MV-4-11 (cell line): ENCODE data around the gene KNCN.
A peak's percentile ranks its signal among the peaks of the same experiment; 100 is the strongest.

Source experiments
- DNase-seq: peaks from one replicate; lab custom pipeline; 2025; lab: John Stamatoyannopoulos, UW

KNCN gene

DNA sequence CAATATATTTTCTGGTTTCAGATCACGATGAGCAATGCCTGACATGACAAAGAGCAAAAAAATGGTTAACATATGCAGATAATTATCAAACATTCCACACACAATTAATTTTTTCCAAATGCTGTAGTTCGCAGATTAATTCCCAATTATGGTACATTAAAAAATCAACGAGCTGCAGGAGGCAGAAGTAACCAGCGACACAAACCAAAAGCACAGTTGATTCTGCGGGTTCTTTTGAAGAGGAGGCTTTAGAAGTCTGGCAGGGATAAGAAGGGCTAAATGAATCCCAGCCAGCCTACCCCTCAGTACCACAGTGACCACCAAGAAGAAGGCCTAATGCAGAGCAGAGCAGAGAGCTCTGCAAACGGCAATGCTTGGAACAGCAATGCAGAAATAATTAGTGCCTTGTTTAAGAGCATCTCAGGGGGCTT, 17.0 kb upstream of the KNCN start:
- DNase-seq = no peak

DNA sequence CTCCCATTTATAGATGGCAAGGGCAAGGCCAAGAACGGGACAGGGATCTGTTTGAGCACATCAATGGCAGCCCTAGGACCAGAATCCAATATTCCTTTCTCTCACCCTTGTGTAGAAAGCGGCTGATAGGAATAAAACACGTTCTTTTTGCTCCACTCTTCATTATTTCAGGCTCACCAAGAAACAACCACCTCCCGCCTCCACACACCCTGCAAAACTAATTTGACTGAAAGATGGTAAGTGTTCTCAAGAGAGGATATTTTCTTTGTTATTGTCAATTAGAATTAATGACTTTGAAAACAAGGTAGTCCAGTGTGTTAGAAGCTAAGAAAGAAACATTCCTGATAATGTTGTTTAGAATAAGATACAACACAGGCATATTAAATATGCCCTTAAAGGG, 11.9 kb upstream of the KNCN start:
- no peak for DNase-seq

DNA sequence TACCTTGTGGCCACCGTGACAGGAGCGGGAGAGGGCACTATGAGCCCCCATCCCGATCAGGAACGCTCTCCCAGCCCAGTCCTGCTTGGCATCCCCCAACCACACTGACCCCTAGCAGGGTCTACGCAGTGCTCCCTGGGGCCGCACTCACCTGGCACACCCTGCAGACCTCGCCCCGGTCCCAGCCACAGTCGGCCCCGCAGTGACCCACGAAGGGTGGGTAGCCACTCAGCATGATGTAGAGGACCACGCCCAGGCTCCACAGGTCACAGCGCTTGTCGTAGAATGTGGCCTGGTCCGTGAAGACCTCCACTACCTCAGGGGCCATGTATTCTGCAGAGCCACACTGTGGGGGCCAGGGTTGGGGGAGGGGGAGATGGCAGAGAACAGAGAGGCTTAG, 11.1 kb upstream of the KNCN start:
- no peak for DNase-seq

DNA sequence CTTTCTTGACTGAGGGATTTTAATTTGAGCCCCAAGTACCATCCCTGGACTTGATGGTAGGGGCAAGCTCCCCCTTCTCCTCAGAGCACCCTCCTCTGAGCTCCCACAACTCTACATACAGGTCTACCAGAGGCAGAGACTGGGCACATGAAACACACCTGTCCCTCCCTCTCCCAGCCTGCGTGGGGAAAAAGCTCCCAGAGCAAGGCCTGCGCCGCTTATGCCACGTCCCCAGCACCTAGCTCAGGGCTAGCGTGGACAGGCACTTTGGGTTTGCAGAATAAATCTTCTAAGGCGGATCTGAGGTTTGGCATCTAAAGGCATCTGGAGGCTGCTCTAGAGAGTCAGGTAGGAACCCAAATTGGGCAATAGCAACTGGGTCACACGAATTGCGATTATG, 7.5 kb upstream of the KNCN start:
- DNase-seq = no peak

DNA sequence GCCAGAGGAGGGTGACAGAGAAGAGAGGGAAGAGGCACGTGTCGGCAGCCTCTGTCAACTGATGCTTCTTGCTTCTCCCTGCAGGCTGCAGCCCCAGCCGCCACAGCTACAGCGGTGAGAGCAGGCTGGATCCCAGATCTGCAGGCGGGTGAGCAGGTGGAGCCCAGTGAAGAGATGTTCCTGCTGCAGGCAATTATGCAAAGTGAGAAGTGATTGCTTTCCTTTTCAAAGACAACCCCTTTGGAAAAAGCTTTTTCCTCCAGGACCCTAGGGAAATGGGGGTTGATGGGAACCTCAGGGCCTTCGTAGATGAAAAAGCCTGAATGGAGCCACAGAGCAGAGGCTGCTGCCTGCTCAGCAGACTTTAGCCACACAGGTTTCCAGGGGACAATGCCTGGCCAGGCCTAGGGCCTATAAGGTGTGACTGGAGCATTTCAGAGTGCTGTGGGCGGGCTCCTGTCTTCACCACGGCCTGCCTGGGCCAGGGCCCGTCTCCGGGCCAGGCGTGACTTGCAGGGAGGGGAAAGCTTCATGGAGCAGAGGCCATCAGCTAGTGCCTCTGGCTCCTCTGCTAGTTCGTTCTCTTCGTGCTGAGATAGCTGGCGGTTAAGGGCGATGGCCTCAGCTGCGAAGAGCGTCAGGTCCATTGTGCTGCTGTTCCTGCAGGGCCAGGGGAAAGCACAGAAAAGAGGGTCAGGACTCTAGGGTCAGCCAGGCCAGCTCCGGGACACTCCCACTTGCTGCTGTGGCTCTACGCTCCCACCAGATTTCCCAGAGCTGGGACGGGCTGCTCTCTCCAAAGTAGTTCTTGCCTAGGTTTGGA, 6.9 kb upstream of the KNCN start:
- no peak for DNase-seq

DNA sequence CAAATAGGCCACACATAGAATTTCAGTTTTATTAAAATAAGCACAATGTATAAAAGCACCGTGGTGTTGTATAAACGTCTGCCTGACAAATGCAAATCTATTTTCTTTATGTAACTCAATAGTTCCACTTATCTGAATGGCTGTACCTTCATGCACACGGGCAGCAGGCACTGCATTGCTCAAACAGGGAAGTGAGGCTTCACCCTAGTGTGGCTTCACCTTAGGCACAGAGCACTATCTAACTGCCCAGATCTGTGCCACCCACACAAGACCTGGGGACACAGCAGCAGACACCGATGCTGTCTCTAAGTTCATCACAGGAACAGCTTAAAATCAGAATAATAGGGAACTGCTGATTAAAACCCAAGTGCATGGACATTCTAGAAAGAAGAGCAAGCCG, 6.0 kb upstream of the KNCN start:
- no peak for DNase-seq

DNA sequence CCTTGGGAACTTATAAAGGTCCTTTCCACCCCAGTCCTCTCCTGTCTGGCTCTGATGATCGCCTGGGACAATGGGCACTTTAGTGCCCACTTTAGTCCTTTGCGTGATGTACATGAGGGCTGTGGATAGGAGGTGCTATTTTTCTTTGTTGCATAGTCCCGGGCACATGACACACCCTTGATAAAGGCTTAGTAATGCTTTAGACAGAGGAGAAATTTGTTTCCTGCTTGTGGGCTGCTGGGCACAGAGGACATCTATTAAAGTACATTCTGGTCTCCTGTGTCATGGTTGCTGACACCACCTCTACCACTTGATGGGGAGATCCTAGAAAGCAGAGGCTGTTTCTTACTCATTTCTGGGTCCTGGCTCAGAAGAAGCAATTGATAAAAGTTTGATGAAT, 5.4 kb upstream of the KNCN start:
- peak; percentile 23 for DNase-seq

DNA sequence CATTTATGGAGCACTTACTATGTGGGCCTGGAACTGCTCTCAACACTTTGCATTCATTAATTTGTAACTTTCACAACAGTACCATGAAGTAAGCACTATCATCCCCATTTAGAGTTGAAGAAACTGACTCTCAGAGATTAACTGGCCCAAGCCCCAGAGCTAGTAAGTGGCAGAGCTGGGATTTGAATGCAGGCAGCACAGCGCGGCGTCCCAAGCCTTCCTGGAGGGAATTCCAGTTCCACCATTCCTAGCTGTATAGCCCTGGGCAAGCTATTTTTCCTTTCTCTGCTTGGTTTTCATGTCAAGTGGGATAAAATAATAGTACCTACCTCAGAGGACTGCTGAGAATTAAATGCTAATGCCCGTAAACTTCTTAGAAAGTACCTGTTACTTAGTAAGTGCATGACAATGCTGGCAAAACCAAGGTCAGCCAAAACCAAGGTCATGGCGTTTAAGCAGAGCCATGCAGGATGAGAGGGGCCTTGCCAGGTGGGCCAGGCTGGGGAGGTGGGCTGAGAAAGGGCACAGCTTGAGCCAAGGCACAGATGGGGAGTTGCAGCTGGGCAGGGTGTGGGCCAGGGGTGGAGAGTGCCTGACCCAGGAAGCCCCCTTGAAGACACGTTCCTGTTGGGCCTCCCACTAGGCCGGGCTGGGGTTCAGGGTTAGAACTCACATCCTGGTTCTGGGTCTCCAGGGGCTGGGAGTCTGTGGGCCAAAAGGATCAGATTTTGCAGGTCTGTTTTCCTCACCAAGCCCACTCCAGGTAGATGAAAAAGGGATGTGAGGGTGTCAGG, 4.6 kb upstream of the KNCN start:
- no peak for DNase-seq

DNA sequence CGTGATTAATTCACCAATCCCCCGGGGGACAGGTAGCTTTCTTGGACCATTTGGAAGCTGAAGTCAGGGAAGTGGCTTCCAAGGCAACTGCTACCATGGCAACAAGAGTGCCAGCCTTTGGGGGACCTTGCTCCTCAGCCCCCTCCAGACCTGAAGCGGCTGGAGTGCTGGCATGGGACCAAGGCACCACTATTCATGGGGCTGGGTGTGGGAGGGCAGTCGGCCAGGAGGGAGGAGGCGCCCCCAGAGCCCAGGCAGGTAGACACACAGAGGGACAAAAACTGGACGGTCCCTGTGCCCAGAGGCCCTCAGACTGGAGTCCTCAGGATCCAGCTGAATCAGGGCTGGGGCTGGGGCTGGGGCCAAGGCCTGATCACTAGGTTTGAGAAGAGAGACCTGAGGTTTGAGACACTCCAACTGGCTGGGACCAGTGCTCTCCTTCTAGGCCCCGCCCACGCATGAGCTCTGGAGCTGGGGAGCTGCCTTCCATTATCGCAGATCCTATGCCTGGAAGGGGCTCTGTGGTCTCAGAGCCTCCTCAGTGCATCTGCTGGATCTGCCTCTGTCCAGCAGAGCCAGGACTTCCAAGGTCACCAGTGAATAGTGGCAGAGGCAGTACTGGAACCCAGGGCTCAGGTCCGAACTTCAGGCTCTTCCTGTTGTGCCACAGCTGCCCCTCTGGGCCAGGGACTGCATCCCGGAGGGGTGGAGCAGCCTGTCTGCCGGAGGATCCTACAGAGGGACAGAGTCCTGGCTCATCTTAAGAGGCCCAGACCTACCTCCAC, 3.3 kb upstream of the KNCN start:
- no peak for DNase-seq

DNA sequence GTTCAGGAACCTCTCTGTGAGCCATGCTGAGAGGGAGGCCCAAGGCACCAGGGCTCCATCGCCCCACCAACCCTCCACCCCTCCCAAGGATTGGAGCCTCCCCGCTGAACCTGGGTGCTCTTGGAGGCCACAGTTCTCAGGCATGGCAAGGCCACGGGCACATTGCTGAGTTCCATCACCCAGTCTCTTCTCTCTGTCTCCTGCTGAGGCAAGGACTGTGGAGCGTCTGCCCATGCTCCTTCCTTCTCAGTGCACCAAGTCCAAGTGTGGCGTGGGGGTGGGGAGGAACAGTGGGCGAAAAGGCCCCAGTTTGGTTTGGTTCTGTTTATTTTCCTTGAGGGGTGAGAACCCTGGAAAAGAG, 2.8 kb upstream of the KNCN start:
- DNase-seq = no peak

DNA sequence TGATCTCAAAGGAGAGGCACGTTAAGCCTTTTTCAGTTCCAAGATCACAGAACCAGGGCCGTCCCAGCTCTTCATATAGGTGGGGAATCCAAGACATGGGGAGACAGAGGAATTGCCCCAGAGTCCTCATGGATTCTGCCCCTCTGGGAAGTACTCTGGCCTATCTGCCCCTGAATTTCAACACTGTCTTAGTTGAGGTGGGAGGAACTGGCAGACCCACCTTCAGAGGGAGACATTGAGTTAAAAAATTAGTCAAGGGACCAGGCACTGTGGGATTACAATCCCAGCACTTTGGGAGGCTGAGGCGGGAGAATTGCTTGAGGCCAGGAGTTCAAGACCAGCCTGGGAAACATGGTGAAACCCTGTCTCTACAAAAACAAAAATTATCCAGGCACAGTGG, 2.1 kb upstream of the KNCN start:
- DNase-seq = no peak

DNA sequence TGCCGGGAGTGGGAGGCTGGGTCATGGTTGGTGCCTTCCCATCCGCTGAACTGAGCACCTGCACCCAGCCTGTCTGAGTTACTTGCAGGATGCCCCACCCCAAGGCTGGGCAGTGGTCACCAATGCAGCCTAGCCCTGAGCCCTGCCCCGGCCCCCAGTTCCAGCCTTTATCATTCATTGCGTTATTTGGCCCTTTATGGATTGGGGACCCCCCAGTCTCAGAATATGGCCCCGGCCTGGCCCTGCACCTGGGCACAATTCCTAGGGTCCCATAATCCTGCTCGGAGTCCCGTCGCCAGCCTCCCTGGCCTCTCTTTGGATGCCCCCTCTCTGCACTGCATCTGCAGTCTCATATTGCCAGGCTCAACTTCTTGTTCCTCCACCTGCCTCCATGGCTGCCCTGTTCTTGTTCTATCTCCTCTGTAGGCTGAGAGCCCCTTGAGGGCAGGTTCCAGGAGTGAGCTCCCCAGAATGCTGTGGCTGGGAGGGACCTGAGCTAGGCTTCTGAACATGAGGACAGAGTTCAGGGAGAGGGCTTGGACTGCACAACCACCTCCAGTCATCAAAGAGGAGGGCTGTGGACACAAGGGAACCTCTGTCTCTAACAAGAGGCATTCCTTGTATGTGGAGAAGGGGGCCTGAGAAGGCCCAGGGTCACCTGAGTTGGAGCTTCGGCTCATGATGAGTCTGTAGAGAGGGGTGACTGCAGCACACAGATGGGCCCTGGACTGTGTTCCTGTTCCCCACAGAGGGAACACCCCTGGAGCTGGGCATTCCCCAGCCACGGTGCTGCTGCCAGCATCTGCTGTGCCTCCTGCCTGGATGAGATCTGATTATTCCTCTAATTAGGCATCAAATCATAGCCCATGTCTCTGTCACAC, 1.1 kb upstream of the KNCN start:
- DNase-seq = no peak

DNA sequence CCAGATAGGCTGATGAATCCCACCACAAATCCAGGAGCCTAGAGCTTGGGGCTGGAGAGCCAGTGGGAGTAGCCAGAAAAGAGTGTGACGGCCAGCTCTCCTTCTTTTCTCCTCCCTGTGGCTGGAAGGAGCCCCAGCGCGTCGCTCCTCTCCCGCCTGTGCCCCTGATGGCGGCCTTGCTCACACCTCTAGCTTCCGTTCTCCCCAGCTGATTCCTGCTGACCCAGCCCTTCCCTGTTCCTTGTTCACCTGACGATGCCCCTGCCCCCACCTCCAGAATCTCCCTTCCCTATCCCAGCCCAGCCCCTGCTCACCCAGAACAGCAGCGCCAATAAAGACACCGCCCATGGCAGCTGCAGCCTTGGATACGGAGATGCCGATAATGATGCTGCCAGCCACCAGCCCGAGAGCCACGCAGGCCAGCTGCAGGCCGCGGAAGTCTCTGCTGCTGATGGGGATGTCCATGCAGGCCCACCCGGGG, 656 bp downstream of the KNCN start:
- DNase-seq = no peak

DNA sequence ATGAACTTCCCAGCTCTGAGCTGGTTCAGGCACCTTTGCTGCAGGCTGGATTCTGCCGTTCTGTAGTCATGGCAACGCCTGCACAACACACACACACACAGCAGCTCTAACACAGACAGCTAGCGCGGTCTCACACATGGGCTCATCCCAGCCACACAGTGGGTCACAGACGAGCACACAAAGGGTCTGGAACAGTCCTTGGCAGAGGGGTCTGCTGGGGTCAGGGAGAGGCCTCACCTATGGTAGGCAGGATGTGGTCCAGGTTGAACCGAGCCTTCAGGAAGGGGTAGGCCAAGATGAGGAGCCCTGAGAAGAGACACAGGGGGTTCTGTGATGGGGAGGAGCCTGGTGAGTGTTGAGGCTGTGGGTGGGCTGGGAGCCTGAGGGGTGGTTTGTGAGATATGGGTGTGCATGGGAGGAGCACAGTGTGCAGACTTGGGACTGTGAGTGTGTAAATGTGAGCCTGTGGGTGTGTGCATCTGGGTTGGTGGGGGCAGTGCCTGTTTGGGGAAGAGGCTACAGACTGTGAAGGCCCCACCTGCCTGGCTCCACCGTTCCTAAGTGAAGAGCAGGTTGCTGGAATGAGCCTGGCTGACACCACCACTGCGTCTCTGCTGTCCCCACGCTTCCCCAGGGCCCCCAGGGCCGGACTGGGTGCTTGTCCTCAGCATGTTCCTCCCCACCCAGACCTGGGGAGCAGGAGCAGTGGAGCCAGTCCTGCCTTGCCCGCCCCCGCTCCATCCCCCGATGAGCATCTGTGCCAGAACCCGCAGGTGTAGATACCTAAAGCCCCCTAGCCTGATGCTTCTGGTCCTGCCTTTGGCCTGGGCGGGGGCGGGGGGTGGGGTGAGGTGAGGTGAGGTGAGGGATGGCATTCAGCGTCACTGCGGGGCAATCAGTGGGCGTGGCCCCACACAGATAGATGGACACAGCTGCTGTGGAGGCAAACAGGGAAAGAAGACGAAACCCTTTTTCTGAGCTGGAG, 1.5 kb downstream of the KNCN start:
- DNase-seq = no peak

DNA sequence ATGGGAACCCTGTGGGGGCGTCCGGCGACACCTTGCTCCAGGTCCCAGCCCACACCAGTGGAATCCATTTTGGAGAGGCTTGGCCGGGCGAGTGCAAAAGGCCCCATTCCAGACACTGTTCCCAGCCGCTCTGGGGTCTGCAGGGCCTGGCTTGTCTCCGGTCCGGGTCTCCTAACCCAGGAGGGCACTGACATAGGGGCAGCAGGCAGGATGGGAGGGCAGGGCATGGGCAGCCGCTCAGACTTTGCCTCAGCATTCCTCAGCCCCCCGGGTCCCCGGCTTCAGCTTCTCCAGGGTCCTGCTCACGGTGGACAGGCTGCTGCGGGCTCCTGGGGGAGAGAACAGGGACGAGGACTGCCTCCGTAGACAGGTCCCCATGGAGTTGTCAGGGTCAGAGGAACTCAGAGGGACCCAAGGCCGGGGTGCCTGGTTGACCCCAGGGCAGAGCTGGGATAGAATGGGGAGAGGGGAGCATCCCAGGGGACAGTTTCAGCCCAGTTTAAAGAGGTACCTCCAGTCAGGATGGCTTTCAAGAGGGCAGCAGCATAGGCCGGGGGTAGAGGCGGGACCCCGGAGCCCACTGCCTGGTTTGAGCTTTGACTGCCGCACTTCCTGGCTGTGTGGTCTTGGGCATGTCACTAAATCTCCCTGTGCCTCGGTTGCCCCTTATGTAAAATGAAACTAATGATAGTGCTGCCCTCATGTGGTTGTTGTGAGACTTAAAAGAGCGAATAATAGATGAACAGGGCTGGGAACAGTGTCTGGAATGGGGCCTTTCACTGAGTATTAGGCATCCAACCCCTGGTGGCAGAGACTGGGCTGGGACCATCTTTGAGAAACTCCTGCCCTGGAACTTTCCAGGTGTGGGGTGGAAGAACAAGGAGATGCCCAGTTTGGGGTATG, 3.7 kb downstream of the KNCN start:
- DNase-seq = peak; percentile 30

DNA sequence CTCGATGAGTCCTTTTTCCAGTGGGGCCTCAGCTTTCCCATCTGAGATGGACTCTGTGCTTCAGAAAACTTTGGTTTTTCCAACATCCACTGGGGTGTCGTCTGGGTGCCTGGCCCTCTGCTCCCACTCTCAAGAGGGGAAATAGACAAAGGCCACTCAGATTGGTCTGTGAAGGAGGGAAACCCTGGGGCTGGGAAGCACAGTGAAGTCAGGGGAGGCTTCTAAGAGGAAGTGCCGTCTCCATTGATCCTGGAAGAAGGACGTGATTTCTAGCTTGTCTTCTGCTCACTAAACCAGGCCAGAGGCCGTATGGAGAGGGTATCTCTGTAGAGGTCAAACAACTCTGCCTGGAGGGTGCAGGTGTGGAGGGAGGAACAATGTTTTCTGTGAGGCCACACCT, 5.2 kb downstream of the KNCN start:
- DNase-seq = no peak

DNA sequence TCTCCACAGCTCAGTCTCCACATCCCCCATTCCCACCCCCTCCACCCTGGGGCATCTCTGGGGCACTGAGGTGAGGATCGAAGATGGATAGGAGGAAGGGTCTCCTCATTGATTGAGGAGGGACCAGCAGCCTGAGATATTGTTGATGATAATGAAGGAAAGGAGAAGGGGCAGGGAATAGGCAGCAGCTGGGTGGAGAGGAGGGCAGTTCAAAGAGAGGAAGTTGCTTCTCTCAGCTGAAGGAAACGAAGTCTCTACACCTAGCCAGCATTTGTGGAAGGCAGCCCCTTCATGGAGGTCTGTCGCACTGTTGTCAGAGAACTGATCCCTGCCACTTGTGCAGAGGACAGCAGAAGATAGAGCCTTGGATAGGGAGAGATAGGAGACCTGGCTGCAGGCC, 5.7 kb downstream of the KNCN start:
- DNase-seq = no peak

DNA sequence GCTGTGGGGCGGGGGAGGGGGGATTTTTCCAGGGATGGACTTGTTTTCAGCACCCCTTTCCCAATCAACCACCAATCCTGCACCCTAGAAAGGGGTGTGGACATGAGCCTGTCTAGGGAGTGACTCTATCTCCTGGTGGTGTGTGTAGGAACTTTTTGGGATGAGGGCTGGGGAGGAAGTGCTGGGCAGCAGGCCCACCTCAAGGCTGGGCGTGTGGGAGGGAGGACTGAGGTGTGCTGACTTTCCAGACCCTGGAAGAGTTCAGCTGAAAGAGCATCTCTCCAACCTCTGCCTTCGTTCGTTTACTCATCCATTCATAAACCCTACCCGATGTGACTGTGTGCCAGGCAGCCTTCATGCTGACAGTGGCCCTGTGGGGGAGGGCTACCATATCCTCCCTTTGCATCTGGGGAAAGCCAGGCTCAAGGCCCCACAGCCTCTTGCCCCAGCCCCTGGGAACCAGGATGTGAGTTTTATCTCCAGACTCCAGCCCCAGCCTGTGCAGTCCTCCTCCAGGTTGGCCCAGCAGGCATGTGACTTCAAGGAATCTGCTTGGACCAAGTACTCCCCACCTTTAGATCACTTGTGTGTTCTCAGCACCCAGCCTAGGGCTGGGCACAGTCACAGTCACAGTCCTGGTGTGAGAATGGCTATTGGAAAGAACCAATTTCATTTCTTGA, 6.7 kb downstream of the KNCN start:
- no peak for DNase-seq
